Mesodermal cell (in vitro differentiated cells): Measurements from ENCODE around the gene AFF3.
A peak's percentile ranks its signal among the peaks of the same experiment; 100 is the strongest.

Experiments
- H3K27ac ChIP-seq: 2 replicates; pipeline ENCODE4 v1.7.0; 2013; ENCODE audit warnings: mild to moderate bottlenecking, low read depth, low read length, moderate library complexity; ENCODE audit not compliant: severe bottlenecking
- H3K36me3 ChIP-seq: 2 replicates; pipeline ENCODE4 v1.7.1; 2013; ENCODE audit warnings: mild to moderate bottlenecking, low read length, moderate library complexity; ENCODE audit not compliant: control insufficient read depth, insufficient read depth
- H3K4me1 ChIP-seq: one replicate; pipeline ENCODE4 v1.7.1; 2013; ENCODE audit warnings: mild to moderate bottlenecking, low read length; ENCODE audit not compliant: insufficient read depth, control insufficient read depth, poor library complexity, severe bottlenecking
- H3K4me3 ChIP-seq: 2 replicates; pipeline ENCODE4 v1.7.0; 2013; ENCODE audit warnings: low read length, control low read depth, mild to moderate bottlenecking; ENCODE audit not compliant: insufficient read depth, poor library complexity, severe bottlenecking; ENCODE audit errors: extremely low read depth
- H3K9me3 ChIP-seq: 2 replicates; pipeline ENCODE4 v1.7.1; 2013; ENCODE audit warnings: mild to moderate bottlenecking, low read length, moderate library complexity; ENCODE audit not compliant: control insufficient read depth
- WGBS, 2 experiments: methylation state at CpG; one replicate each; pipeline ENCODE4 v1.1.5; 2013; ENCODE audit warnings: missing lambda C conversion rate in 2 of 2; ENCODE audit not compliant: insufficient coverage in 2 of 2; 5-methylcytosine and 5-hydroxymethylcytosine counted together

AFF3 gene

GRCh38 chr2:99883358-99883757, 259.0 kb downstream of the AFF3 start:
- peak overlapping the region; percentile 11 for H3K27ac ChIP-seq
- no peaks in the 10 kb centered on the region for H3K9me3 ChIP-seq
- H3K36me3 ChIP-seq: no peaks in the 10 kb centered on the region
- peaks cover 45% of the 10 kb centered on the region for H3K4me1 ChIP-seq
- H3K4me3 ChIP-seq: no peak overlapping the region
- WGBS, 2 experiments: 87 to 91% methylated on average over 2 to 3 of the region's 4 CpGs

GRCh38 chr2:99881901-99882591, 260.3 kb downstream of the AFF3 start:
- Histone ChIP-seq H3K9me3 (no peaks in the 10 kb centered on the region), H3K27ac (peak overlapping the region; percentile 80), H3K4me1 (peaks cover 45% of the 10 kb centered on the region), H3K36me3 (no peaks in the 10 kb centered on the region), H3K4me3 (no peak overlapping the region)
- WGBS, 2 experiments: 9 to 38% methylated on average over 2 of the region's 5 CpGs

GRCh38 chr2:99880964-99881294, 261.5 kb downstream of the AFF3 start:
- WGBS, 2 experiments: 72% methylated on average over 2 of the region's 3 CpGs; no CpG with 5 or more reads in 1 of the 2 experiments
- peaks cover 45% of the 10 kb centered on the region for H3K4me1 ChIP-seq
- H3K9me3 ChIP-seq: no peaks in the 10 kb centered on the region
- no peaks in the 10 kb centered on the region for H3K36me3 ChIP-seq
- H3K4me3 ChIP-seq: no peak overlapping the region
- no peak overlapping the region for H3K27ac ChIP-seq

- no peaks in the 10 kb centered on the region for H3K9me3 ChIP-seq
- H3K27ac ChIP-seq: no peak overlapping the region
- H3K4me1 ChIP-seq: peaks cover 45% of the 10 kb centered on the region
- no peak overlapping the region for H3K4me3 ChIP-seq
- 89 to 93% methylated on average over 8 to 10 of the region's 16 CpGs for WGBS, 2 experiments
- no peaks in the 10 kb centered on the region for H3K36me3 ChIP-seq
These were observed 262.0 kb downstream of the AFF3 start for GRCh38 chr2:99880148-99880963.

DNA sequence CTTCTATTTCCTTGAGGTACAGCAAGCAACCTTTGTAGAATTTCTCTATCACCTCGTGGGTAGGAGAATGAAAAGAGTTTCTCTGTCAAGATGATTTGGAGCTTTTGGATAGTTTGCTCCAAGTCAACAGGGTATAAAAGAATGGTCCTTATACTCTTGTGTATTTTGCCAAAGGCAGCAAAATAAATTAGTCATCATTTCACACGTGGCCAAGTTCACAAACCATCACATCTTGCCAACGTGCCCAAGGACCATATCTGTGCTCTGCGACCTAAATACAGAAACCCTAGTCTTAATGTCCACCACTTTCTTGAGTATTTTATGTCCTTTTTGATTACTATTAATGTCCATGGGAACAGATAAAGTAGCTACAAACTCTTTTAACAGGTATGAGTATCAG, 262.9 kb downstream of the AFF3 start:
- H3K9me3 ChIP-seq: no peaks in the 10 kb centered on the region
- peaks cover 45% of the 10 kb centered on the region for H3K4me1 ChIP-seq
- WGBS, 2 experiments: 79 to 86% methylated on average over 2 to 3 of the region's 4 CpGs
- H3K4me3 ChIP-seq: no peak overlapping the region
- no peak overlapping the region for H3K27ac ChIP-seq
- no peaks in the 10 kb centered on the region for H3K36me3 ChIP-seq

GRCh38 chr2:99878581-99879350, 263.6 kb downstream of the AFF3 start:
- no peak overlapping the region for H3K27ac ChIP-seq
- no peak overlapping the region for H3K4me3 ChIP-seq
- H3K4me1 ChIP-seq: peaks cover 44% of the 10 kb centered on the region
- H3K9me3 ChIP-seq: no peaks in the 10 kb centered on the region
- no peaks in the 10 kb centered on the region for H3K36me3 ChIP-seq
- 62 to 93% methylated on average over 2 of the region's 5 CpGs for WGBS, 2 experiments

DNA sequence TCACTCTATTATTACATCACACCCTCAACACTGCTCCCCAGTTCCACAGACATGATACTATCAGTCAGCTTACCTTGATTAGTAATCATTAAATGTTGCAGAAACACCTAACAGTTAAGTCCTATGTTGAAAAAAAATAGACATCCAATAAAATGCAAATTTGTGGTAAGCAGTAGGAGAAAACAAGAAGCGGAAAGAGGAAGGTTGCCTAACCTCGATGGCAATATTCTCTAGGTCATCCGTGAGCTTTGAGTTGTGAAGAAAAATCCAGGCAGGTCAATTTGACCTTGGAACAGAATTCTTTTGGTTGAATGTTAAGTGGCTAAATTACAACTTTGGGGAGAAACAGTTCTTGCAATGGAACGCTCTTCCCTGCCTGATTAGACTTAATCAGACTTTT, 264.4 kb downstream of the AFF3 start:
- Histone ChIP-seq H3K4me3 (no peak overlapping the region), H3K4me1 (peaks cover 38% of the 10 kb centered on the region), H3K36me3 (no peaks in the 10 kb centered on the region), H3K27ac (no peak overlapping the region), H3K9me3 (no peaks in the 10 kb centered on the region)
- WGBS, 2 experiments: 91 to 96% methylated on average over 4 of the region's 4 CpGs

- Histone ChIP-seq H3K4me3 (no peak overlapping the region), H3K36me3 (no peaks in the 10 kb centered on the region), H3K4me1 (peaks cover 29% of the 10 kb centered on the region), H3K9me3 (no peaks in the 10 kb centered on the region), H3K27ac (no peak overlapping the region)
- 90 to 94% methylated on average over 2 to 3 of the region's 3 CpGs for WGBS, 2 experiments
These were observed 265.4 kb downstream of the AFF3 start for GRCh38 chr2:99876956-99877355.

DNA sequence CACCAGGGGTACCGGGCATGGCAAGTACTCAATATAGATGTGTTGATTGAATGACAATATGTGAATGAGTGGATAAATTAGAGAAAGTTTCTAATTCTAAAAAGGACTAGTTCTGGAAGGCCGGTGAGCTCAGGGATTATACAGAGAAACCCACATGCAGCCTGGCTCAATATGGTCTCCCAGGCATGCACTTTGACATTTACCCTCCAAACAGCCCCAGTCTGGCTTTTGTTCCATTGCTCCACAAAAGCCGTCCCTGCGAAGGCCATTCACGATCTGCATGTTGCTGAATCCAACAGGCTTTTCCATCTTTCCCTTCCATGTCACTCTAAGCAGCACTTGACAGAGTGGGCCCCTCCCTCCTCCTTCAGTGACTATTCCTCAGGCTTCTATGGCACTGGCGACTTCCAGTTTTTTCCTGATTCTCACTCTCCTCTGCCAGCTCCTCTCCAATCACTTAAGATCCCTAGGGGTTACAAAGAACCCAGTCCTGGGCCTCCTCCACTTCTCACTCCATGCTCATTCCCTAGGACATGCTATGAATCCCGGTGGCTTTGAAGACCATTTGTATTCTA, 266.7 kb downstream of the AFF3 start:
- WGBS, 2 experiments: 85 to 87% methylated on average over 5 to 7 of the region's 7 CpGs
- H3K27ac ChIP-seq: no peak overlapping the region

GRCh38 chr2:99868260-99868659, 274.1 kb downstream of the AFF3 start:
- Histone ChIP-seq H3K27ac (no peak overlapping the region), H3K4me1 (peaks cover 16% of the 10 kb centered on the region), H3K36me3 (no peaks in the 10 kb centered on the region), H3K4me3 (no peak overlapping the region), H3K9me3 (no peaks in the 10 kb centered on the region)
- WGBS, 2 experiments: 87 to 100% methylated on average over 2 to 3 of the region's 4 CpGs

More for the DNA sequence above, 266.7 kb downstream of the AFF3 start:
- peaks cover 20% of the 10 kb centered on the region for H3K4me1 ChIP-seq
- no peaks in the 10 kb centered on the region for H3K9me3 ChIP-seq
- H3K4me3 ChIP-seq: no peak overlapping the region
- no peaks in the 10 kb centered on the region for H3K36me3 ChIP-seq
